Astrocyte (in vitro differentiated cells and primary cell): ENCODE measurements around the gene HSF2BP.
"Not testable (repeated sequence)": the region's sequence is repeated elsewhere in the genome, so short reads cannot be mapped to it uniquely, and the experiment has no call there.

Experiments used
- CTCF ChIP-seq: IDR thresholded peaks from 2 replicates; pipeline ENCODE4 v1.5.1; 2011; ENCODE audit warnings: low read depth, mild to moderate bottlenecking, inconsistent platforms, low read length, moderate library complexity; ENCODE audit not compliant: insufficient read depth
- EZH2 ChIP-seq: IDR thresholded peaks from 2 replicates; pipeline ENCODE4 v1.6.1; 2012; ENCODE audit warnings: mild to moderate bottlenecking, low read length, inconsistent platforms; ENCODE audit not compliant: insufficient read depth

- TF ChIP-seq CTCF, EZH2: not testable (repeated sequence)
These were observed 164.8 kb downstream of the HSF2BP start for GRCh38 chr21:43494279-43495012.
